Activated CD4-positive, alpha-beta T cell treated with anti-CD3 and anti-CD28 coated beads, Interleukin-2, amount 50 U/mL, for 16 hours (primary cell): ENCODE results near the gene F2.

Experiments used
- DNase-seq: peaks from one replicate; pipeline ENCODE4 v3.0.0-alpha.2; 2020

F2 gene

GRCh38 chr11:46743693-46744339, 24.8 kb downstream of the F2 start:
- DNase-seq, result no peak

- no peak for DNase-seq
Observed at GRCh38 chr11:46745328-46745727, 26.3 kb downstream of the F2 start.

- DNase-seq, result no peak
Observed at GRCh38 chr11:46745995-46746394, 27.0 kb downstream of the F2 start.

- no peak for DNase-seq
Observed at GRCh38 chr11:46747150-46747549, 28.1 kb downstream of the F2 start.

- no peak for DNase-seq
Observed at GRCh38 chr11:46755962-46756361, 36.9 kb downstream of the F2 start.

GRCh38 chr11:46759196-46759595, 40.2 kb downstream of the F2 start:
- no peak for DNase-seq

- no peak for DNase-seq
Observed at GRCh38 chr11:46760429-46761128, 41.6 kb downstream of the F2 start.

- DNase-seq, result no peak
Observed at GRCh38 chr11:46761807-46762206, 42.8 kb downstream of the F2 start.

GRCh38 chr11:46762248-46762647, 43.2 kb downstream of the F2 start:
- no peak for DNase-seq

- no peak for DNase-seq
Observed at GRCh38 chr11:46766656-46767055, 47.6 kb downstream of the F2 start.

- no peak for DNase-seq
Observed at GRCh38 chr11:46769636-46770221, 50.7 kb downstream of the F2 start.

GRCh38 chr11:46776878-46777277, 57.9 kb downstream of the F2 start:
- no peak for DNase-seq

- no peak for DNase-seq
Observed at GRCh38 chr11:46778416-46778815, 59.4 kb downstream of the F2 start.
